ENCODE results near the gene TRPM5. TPM values are rescaled to one million over a fixed set of nuclear protein-coding genes. Genes with fewer than 3 reads are reported as not detected.

Gene TRPM5
- total and polyA plus RNA-seq, 2 of the 8 experiments (the other 6 are each of a cell fraction or from before 2014, with no cell fraction given): 0.02 TPM; not detected in 1

DNA sequence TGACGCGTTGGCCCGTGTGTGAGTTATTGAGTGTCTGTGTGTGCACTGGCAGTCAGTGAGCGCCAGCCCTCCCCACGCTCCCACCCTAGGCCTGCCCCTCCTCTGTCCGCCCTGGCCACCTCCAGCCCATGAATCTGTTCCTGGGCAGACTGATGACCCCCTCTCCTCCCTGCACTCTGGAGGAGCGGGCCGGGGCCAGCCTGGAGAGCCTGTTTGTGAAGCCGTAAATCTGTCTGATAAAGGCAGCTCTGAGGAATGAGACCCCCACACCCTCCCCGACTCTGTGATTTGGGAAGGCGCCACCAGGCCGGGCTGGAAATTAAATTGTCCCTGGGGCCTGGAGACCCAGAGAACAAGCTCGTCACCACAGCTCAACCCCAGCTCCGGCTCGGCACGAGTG, 35.2 kb downstream of the TRPM5 start (continued):
- TF ChIP-seq SAP30 (IDR thresholded peaks at IDR 0.05; ENCODE audit: insufficient read depth, insufficient replicate concordance, low read length) (no peak), HDAC2 (IDR thresholded peaks at IDR 0.05; ENCODE audit: borderline replicate concordance in 1 of 2, low read depth in 2 of 2, low read length in 2 of 2) (no peak), CBX8 (IDR thresholded peaks at IDR 0.05; ENCODE audit: borderline replicate concordance, low read depth, low read length) (no peak), SP1 (IDR thresholded peaks at IDR 0.05; ENCODE audit: low read depth, low read length) (no peak), EZH2 (IDR thresholded peaks at IDR 0.05; ENCODE audit: low read depth, low read length, severe bottlenecking) (no peak)
- TF ChIP-seq, protein P1, sequence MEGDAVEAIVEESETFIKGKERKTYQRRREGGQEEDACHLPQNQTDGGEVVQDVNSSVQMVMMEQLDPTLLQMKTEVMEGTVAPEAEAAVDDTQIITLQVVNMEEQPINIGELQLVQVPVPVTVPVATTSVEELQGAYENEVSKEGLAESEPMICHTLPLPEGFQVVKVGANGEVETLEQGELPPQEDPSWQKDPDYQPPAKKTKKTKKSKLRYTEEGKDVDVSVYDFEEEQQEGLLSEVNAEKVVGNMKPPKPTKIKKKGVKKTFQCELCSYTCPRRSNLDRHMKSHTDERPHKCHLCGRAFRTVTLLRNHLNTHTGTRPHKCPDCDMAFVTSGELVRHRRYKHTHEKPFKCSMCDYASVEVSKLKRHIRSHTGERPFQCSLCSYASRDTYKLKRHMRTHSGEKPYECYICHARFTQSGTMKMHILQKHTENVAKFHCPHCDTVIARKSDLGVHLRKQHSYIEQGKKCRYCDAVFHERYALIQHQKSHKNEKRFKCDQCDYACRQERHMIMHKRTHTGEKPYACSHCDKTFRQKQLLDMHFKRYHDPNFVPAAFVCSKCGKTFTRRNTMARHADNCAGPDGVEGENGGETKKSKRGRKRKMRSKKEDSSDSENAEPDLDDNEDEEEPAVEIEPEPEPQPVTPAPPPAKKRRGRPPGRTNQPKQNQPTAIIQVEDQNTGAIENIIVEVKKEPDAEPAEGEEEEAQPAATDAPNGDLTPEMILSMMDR (IDR thresholded peaks at IDR 0.05; ENCODE audit: control extremely low read depth in 1 of 3, insufficient read depth in 1 of 3, low read depth in 1 of 3, low read length in 3 of 3): no peak

All from H1 (cell line).